ENCODE measurements around the gene COL28A1. TPM values are rescaled to one million over a fixed set of nuclear protein-coding genes. Genes with fewer than 3 reads are reported as not detected.
"Not testable (repeated sequence)": the region's sequence is repeated elsewhere in the genome, so short reads cannot be mapped to it uniquely, and the experiment has no call there.

COL28A1 gene
- total RNA-seq, 1 experiment from 2014 or later, result 7.3 TPM

- BruUV-seq (replicated peaks), result no TSS peak
- peak in 1 of 2 experiments; percentile 35 for DNase-seq
- Mint-ChIP-seq H3K9me3 (ENCODE audit: unreplicated experiment) (peaks cover 12% of the 10 kb centered on the region), H3K4me1 (ENCODE audit: low read depth, unreplicated experiment) (peaks cover 11% of the 10 kb centered on the region), H3K36me3 (ENCODE audit: insufficient read depth, unreplicated experiment) (no peaks in the 10 kb centered on the region), H3K27ac (ENCODE audit: unreplicated experiment) (no peak overlapping the region), H3K27me3 (ENCODE audit: insufficient read depth, unreplicated experiment) (no peaks in the 10 kb centered on the region), H3K4me3 (ENCODE audit: unreplicated experiment) (peak overlapping the region; percentile 37)
- Histone ChIP-seq H3K4me1 (peaks cover 32% of the 10 kb centered on the region), H3K4me3 (ENCODE audit: low read depth, low read length) (no peak overlapping the region), H3K27me3 (replicated peaks; ENCODE audit: control insufficient read depth, insufficient read depth, low read length) (no peaks in the 10 kb centered on the region), H3K36me3 (ENCODE audit: control insufficient read depth, insufficient read depth, low read length) (no peaks in the 10 kb centered on the region), H3K9me3 (no peaks in the 10 kb centered on the region)
- ChIA-PET POLR2A (no interaction called here), CTCF (no interaction called here)
- no peak for TF ChIP-seq CTCF (IDR thresholded peaks at IDR 0.05; ENCODE audit: insufficient read depth in 1 of 2, low read depth in 1 of 2, low read length in 1 of 2, severe bottlenecking in 1 of 2, unreplicated experiment in 1 of 2)
- intact Hi-C loops (cut with micrococcal nuclease; ENCODE audit: unreplicated experiment), result loop anchor here (10.0 kb wide), 4 partner anchors 432 to 732 kb away; no protein-coding TSS in a partner anchor
Observed at GRCh38 chr7:7563269-7563668, 27.6 kb upstream of the COL28A1 start.

GRCh38 chr7:7562736-7563135 is 27.1 kb upstream of the COL28A1 start:
- H3K27ac Mint-ChIP-seq (ENCODE audit: unreplicated experiment), result no peak overlapping the region
- H3K4me1 Mint-ChIP-seq (ENCODE audit: low read depth, unreplicated experiment), result peaks cover 6% of the 10 kb centered on the region
- H3K4me3 Mint-ChIP-seq (ENCODE audit: unreplicated experiment), result no peak overlapping the region
- peaks cover 14% of the 10 kb centered on the region for H3K9me3 Mint-ChIP-seq (ENCODE audit: unreplicated experiment)
- TF ChIP-seq CTCF (IDR thresholded peaks at IDR 0.05; ENCODE audit: insufficient read depth in 1 of 2, low read depth in 1 of 2, low read length in 1 of 2, severe bottlenecking in 1 of 2, unreplicated experiment in 1 of 2), result no peak
- no peaks in the 10 kb centered on the region for H3K36me3 Mint-ChIP-seq (ENCODE audit: insufficient read depth, unreplicated experiment)
- CTCF ChIA-PET, result no interaction called here
- BruUV-seq (replicated peaks), result no TSS peak
- intact Hi-C loops (cut with micrococcal nuclease; ENCODE audit: unreplicated experiment), result loop anchor here (10.0 kb wide), 4 partner anchors 432 to 732 kb away; no protein-coding TSS in a partner anchor
- no peaks in the 10 kb centered on the region for H3K9me3 ChIP-seq
- H3K27me3 ChIP-seq (replicated peaks; ENCODE audit: control insufficient read depth, insufficient read depth, low read length), result no peaks in the 10 kb centered on the region
- DNase-seq, result no peak
- no peak overlapping the region for H3K4me3 ChIP-seq (ENCODE audit: low read depth, low read length)
- POLR2A ChIA-PET, result no interaction called here
- H3K36me3 ChIP-seq (ENCODE audit: control insufficient read depth, insufficient read depth, low read length), result no peaks in the 10 kb centered on the region
- peaks cover 28% of the 10 kb centered on the region for H3K4me1 ChIP-seq
- H3K27me3 Mint-ChIP-seq (ENCODE audit: insufficient read depth, unreplicated experiment), result no peaks in the 10 kb centered on the region

- H3K27me3 ChIP-seq (replicated peaks; ENCODE audit: control insufficient read depth, insufficient read depth, low read length); H3K27me3 Mint-ChIP-seq (ENCODE audit: insufficient read depth, unreplicated experiment); H3K4me1 Mint-ChIP-seq (ENCODE audit: low read depth, unreplicated experiment); H3K36me3 Mint-ChIP-seq (ENCODE audit: insufficient read depth, unreplicated experiment); CTCF ChIA-PET; H3K4me3 ChIP-seq (ENCODE audit: low read depth, low read length); H3K27ac Mint-ChIP-seq (ENCODE audit: unreplicated experiment); H3K4me3 Mint-ChIP-seq (ENCODE audit: unreplicated experiment); H3K9me3 ChIP-seq; DNase-seq; BruUV-seq (replicated peaks); H3K36me3 ChIP-seq (ENCODE audit: control insufficient read depth, insufficient read depth, low read length); POLR2A ChIA-PET: not testable (repeated sequence)
- peaks cover 28% of the 10 kb centered on the region for H3K4me1 ChIP-seq
- H3K9me3 Mint-ChIP-seq (ENCODE audit: unreplicated experiment), result peaks cover 14% of the 10 kb centered on the region
- intact Hi-C loops (cut with micrococcal nuclease; ENCODE audit: unreplicated experiment), result loop anchor here (10.0 kb wide), 4 partner anchors 433 to 733 kb away; no protein-coding TSS in a partner anchor
Observed at GRCh38 chr7:7561591-7561990, 25.9 kb upstream of the COL28A1 start.

- Mint-ChIP-seq H3K9me3 (ENCODE audit: unreplicated experiment) (peaks cover 14% of the 10 kb centered on the region), H3K27me3 (ENCODE audit: insufficient read depth, unreplicated experiment) (no peaks in the 10 kb centered on the region), H3K27ac (ENCODE audit: unreplicated experiment) (no peak overlapping the region), H3K4me1 (ENCODE audit: low read depth, unreplicated experiment) (no peaks in the 10 kb centered on the region), H3K4me3 (ENCODE audit: unreplicated experiment) (no peak overlapping the region), H3K36me3 (ENCODE audit: insufficient read depth, unreplicated experiment) (peaks cover 1% of the 10 kb centered on the region)
- H3K4me3 ChIP-seq (ENCODE audit: low read depth, low read length), result no peak overlapping the region
- no TSS peak for BruUV-seq (replicated peaks)
- intact Hi-C loops (cut with micrococcal nuclease; ENCODE audit: unreplicated experiment), result no loop called here
- no peaks in the 10 kb centered on the region for H3K9me3 ChIP-seq
- POLR2A ChIA-PET, result no interaction called here
- no peak for TF ChIP-seq CTCF (IDR thresholded peaks at IDR 0.05; ENCODE audit: insufficient read depth in 1 of 2, low read depth in 1 of 2, low read length in 1 of 2, severe bottlenecking in 1 of 2, unreplicated experiment in 1 of 2)
- H3K36me3 ChIP-seq (ENCODE audit: control insufficient read depth, insufficient read depth, low read length), result no peaks in the 10 kb centered on the region
- CTCF ChIA-PET, result no interaction called here
- no peak for DNase-seq
- no peaks in the 10 kb centered on the region for H3K4me1 ChIP-seq
- H3K27me3 ChIP-seq (replicated peaks; ENCODE audit: control insufficient read depth, insufficient read depth, low read length), result no peaks in the 10 kb centered on the region
Observed at GRCh38 chr7:7557252-7557651, 21.6 kb upstream of the COL28A1 start.
